ENCODE results near the gene GNAO1.
A peak's percentile ranks its signal among the peaks of the same experiment; 100 is the strongest.

The GNAO1 gene

DNA sequence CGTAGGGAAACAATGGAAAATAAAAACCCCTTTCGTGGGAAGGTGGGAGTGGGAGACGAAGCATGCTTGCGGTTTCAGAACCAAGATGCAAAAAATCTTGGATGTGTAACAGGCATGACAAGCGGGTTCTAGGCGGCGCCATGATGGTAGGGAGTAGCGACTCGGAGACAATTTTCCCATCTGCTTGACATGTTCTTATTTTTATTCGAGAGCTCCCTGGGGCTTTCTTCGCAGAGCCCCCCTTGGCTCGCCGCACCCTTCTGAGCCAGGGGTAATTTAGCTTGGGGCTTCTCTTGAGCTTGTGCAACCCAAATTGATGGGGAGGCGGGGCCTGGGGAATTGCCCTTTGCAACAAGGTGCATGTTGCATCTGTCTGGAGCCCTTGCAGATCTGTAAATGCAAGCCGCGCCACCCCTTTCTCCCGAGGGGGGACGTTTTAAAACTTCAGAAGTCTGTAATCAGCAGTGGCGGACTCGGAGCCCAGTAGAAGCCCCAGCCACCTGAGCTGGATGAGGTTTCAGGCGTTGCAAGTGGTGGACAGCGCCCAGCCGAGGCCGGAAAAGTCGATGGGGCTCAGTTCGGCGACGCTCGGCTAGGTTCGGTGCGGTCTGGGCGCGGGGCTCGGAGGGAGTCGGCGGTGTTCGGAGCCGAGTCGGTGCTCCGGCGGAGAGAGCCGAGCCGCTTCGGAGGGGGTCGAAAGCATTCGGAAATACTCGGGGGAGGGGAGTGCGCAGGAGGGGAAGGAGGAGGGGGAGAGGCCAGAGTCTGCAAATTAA lies 2.9 kb downstream of the GNAO1 start (continued):
- TF ChIP-seq, protein P1, sequence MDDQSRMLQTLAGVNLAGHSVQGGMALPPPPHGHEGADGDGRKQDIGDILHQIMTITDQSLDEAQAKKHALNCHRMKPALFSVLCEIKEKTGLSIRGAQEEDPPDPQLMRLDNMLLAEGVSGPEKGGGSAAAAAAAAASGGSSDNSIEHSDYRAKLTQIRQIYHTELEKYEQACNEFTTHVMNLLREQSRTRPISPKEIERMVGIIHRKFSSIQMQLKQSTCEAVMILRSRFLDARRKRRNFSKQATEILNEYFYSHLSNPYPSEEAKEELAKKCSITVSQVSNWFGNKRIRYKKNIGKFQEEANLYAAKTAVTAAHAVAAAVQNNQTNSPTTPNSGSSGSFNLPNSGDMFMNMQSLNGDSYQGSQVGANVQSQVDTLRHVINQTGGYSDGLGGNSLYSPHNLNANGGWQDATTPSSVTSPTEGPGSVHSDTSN (CRISPR knock-in tag; IDR thresholded peaks at IDR 0.05) = no peak
- TF ChIP-seq ZBTB17 (tag by site-specific recombination; IDR thresholded peaks at IDR 0.05) (peak; percentile 97), ZNF311 (tag by site-specific recombination; IDR thresholded peaks at IDR 0.05; ENCODE audit: borderline replicate concordance) (no peak), ZNF223 (tag by site-specific recombination; IDR thresholded peaks at IDR 0.05) (no peak), ZNF596 (tag by site-specific recombination; IDR thresholded peaks at IDR 0.05) (no peak), SCRT2 (tag by site-specific recombination; IDR thresholded peaks at IDR 0.05) (peak; percentile 91), ZNF426 (tag by site-specific recombination; IDR thresholded peaks at IDR 0.05) (no peak), OVOL3 (tag by site-specific recombination; IDR thresholded peaks at IDR 0.05) (no peak), ZNF510 (tag by site-specific recombination; IDR thresholded peaks at IDR 0.05; ENCODE audit: insufficient replicate concordance) (no peak), ZNF140 (tag by site-specific recombination; IDR thresholded peaks at IDR 0.05) (no peak), ZNF23 (tag by site-specific recombination; IDR thresholded peaks at IDR 0.05; ENCODE audit: borderline replicate concordance) (no peak), SALL2 (tag by site-specific recombination; IDR thresholded peaks at IDR 0.05; ENCODE audit: borderline replicate concordance) (no peak), ZNF785 (tag by site-specific recombination; IDR thresholded peaks at IDR 0.05) (no peak)
- TF ChIP-seq, protein P2, sequence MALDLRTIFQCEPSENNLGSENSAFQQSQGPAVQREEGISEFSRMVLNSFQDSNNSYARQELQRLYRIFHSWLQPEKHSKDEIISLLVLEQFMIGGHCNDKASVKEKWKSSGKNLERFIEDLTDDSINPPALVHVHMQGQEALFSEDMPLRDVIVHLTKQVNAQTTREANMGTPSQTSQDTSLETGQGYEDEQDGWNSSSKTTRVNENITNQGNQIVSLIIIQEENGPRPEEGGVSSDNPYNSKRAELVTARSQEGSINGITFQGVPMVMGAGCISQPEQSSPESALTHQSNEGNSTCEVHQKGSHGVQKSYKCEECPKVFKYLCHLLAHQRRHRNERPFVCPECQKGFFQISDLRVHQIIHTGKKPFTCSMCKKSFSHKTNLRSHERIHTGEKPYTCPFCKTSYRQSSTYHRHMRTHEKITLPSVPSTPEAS (tag by site-specific recombination; IDR thresholded peaks at IDR 0.05) = no peak
- TF ChIP-seq, protein P3, sequence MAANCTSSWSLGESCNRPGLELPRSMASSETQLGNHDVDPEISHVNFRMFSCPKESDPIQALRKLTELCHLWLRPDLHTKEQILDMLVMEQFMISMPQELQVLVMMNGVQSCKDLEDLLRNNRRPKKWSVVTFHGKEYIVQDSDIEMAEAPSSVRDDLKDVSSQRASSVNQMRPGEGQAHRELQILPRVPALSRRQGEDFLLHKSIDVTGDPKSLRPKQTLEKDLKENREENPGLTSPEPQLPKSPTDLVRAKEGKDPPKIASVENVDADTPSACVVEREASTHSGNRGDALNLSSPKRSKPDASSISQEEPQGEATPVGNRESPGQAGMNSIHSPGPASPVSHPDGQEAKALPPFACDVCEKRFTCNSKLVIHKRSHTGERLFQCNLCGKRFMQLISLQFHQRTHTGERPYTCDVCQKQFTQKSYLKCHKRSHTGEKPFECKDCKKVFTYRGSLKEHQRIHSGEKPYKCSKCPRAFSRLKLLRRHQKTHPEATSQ (tag by site-specific recombination; IDR thresholded peaks at IDR 0.05) = no peak
- TF ChIP-seq, protein P4, sequence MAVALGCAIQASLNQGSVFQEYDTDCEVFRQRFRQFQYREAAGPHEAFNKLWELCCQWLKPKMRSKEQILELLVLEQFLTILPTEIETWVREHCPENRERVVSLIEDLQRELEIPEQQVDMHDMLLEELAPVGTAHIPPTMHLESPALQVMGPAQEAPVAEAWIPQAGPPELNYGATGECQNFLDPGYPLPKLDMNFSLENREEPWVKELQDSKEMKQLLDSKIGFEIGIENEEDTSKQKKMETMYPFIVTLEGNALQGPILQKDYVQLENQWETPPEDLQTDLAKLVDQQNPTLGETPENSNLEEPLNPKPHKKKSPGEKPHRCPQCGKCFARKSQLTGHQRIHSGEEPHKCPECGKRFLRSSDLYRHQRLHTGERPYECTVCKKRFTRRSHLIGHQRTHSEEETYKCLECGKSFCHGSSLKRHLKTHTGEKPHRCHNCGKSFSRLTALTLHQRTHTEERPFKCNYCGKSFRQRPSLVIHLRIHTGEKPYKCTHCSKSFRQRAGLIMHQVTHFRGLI (tag by site-specific recombination; IDR thresholded peaks at IDR 0.05) = peak; percentile 91

DNA sequence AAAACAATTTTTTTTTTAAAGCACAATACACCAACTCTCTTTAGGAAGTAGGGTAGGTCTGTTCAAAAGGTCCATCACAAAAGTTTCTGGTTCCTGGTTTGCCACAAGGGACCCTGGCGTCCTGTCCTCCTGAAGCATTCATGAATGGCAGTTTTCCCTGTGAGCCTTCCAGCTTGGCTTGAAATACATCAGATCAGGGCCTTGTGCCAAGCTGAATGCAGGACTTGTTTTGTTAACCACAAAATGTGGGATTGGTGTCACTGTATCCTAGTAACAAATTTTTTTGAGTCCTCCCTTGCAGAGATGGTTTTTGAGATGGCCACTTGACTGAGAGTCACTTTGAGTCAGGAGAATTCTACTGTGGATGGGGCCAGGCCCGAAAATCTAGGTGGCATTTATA lies 3.9 kb downstream of the GNAO1 start:
- Histone ChIP-seq H3K27ac (ENCODE audit: extremely low read depth, low read depth, low read length) (no peak overlapping the region), H3K9me3 (ENCODE audit: control insufficient read depth, insufficient read depth, low read depth, low read length) (no peaks in the 10 kb centered on the region), H3K4me3 (ENCODE audit: low read depth, low read length) (no peak overlapping the region), H3K4me1 (ENCODE audit: control insufficient read depth, insufficient read depth, low read length) (no peaks in the 10 kb centered on the region), H3K36me3 (ENCODE audit: control insufficient read depth in 2 of 2, insufficient read depth in 1 of 2, low read length in 2 of 2) (no peaks in the 10 kb centered on the region)
- POLR2A ChIA-PET = no interaction called here
- CTCF ChIA-PET = interaction anchor here (0.6 kb wide), 1 partner anchor 130 kb away, joined by 4 read pairs; no protein-coding TSS in a partner anchor
- TF ChIP-seq ZNF776 (tag by site-specific recombination; IDR thresholded peaks at IDR 0.05; ENCODE audit: borderline replicate concordance) = no peak
- TF ChIP-seq ZNF626 (tag by site-specific recombination; IDR thresholded peaks at IDR 0.05) = no peak
- TF ChIP-seq KLF8 (tag by site-specific recombination; IDR thresholded peaks at IDR 0.05) = no peak
- no peak for TF ChIP-seq MEIS1 (CRISPR knock-in tag; IDR thresholded peaks at IDR 0.05; ENCODE audit: borderline replicate concordance)
- no peak for TF ChIP-seq ZEB2 (tag by site-specific recombination; IDR thresholded peaks at IDR 0.05)
- TF ChIP-seq ZNF558 (tag by site-specific recombination; IDR thresholded peaks at IDR 0.05) = no peak
- TF ChIP-seq, protein P2 (tag by site-specific recombination; IDR thresholded peaks at IDR 0.05) = no peak
- no peak for TF ChIP-seq ZNF600 (tag by site-specific recombination; IDR thresholded peaks at IDR 0.05)
- no peak for TF ChIP-seq ZNF239 (tag by site-specific recombination; IDR thresholded peaks at IDR 0.05)
- TF ChIP-seq ZNF48 (tag by site-specific recombination; IDR thresholded peaks at IDR 0.05) = no peak
- TF ChIP-seq ZXDB (tag by site-specific recombination; IDR thresholded peaks at IDR 0.05) = no peak
- no peak for TF ChIP-seq ZBTB21 (tag by site-specific recombination; IDR thresholded peaks at IDR 0.05)
- no peak for TF ChIP-seq ZNF394 (tag by site-specific recombination; IDR thresholded peaks at IDR 0.05; ENCODE audit: borderline replicate concordance)
- no peak for TF ChIP-seq ZNF571 (tag by site-specific recombination; IDR thresholded peaks at IDR 0.05)

Data from HEK293 (cell line).